Fibroblast of mammary gland (primary cell): ENCODE results near the gene HES4.

Experiments
- DNase-seq: peaks from one replicate; pipeline ENCODE4 v3.0.0-alpha.2; 2010; ENCODE audit warnings: low read depth
- H3K4me3 ChIP-seq: 2 replicates; pipeline ENCODE4 v1.5.1; 2011; ENCODE audit warnings: low read depth, mild to moderate bottlenecking, low read length, moderate library complexity; ENCODE audit not compliant: control insufficient read depth
- TF ChIP-seq, protein P1 (sequence below): conservative IDR thresholded peaks from 2 replicates; pipeline ENCODE4 v1.5.1; 2011; ENCODE audit warnings: low read depth, low read length, inconsistent platforms; ENCODE audit not compliant: control insufficient read depth, insufficient read depth

HES4 gene

DNA sequence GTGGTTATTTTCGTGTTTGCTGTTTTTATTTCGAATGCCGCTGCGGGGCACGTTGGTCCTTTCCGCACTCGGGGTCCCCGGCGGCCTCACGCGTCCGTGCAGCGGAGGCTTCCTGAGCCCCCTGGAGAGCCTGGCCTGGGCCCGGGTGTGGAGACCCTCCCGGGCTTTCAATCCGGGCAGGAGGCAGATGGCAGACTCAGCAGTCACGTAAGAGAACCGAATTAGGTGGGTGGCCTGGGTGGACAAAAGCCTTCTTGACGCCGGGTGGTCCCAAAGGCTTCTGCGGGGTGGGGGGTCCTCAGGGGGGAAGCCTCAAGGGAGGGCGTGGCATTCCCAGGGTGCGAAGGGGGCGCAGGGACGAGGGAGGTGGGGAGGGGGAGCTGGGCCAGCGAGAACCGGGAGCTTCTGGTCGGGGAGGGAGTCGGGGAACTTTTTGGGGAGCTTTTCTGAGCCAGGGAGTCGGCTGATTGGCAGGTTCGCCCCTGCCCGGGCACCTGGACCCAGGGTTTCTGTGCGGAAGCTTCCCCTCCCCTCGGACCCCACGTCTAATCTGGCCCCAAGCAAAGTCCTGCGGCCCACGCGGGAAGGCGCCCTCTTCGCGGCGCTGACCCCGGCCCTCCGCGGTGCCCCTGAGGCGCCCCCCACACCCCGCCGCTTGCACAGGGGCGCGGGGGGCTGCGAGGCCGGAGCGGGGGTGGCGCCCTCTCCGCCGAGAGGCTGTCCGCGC lies 1.3 kb upstream of the HES4 start:
- DNase-seq, result no peak
- TF ChIP-seq, protein P1, sequence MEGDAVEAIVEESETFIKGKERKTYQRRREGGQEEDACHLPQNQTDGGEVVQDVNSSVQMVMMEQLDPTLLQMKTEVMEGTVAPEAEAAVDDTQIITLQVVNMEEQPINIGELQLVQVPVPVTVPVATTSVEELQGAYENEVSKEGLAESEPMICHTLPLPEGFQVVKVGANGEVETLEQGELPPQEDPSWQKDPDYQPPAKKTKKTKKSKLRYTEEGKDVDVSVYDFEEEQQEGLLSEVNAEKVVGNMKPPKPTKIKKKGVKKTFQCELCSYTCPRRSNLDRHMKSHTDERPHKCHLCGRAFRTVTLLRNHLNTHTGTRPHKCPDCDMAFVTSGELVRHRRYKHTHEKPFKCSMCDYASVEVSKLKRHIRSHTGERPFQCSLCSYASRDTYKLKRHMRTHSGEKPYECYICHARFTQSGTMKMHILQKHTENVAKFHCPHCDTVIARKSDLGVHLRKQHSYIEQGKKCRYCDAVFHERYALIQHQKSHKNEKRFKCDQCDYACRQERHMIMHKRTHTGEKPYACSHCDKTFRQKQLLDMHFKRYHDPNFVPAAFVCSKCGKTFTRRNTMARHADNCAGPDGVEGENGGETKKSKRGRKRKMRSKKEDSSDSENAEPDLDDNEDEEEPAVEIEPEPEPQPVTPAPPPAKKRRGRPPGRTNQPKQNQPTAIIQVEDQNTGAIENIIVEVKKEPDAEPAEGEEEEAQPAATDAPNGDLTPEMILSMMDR, result no peak
- H3K4me3 ChIP-seq, result no peak overlapping the region

DNA sequence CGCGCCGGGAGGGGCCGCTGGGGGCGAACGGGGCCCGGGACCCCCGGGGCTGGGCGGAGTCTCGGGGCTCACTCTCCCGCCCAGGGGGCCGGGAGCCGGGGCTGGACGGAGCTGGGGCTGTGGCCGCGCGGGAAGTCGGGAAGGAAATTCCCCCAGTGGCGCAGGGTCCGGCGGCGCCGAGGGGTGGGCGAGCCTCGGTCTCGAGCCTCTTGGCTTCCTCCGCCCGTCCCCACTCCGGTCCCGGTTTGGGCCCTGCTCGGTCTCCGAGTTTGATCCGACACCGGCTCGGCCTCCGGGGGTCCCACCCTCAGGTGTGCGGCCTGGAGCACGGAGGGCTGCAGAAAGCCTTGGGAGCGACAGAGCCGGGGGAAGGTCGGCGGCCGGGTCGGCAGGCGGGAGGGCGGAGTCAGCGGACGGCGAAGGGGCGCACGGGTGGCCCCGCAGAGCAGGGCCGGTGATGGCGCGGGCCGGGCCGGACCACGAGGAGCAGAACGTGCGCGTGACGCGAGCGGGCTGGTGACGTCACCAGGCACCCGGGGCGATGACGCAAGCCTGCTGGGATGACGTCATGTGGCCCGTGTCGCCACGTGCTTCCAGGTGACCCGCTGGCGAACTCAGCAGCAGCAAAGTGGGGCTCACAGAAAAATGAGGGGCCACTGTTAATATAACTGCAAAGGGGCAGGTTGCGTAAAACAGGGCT lies 610 bp upstream of the HES4 start:
- peak; percentile 82 for DNase-seq
- TF ChIP-seq, protein P1, result no peak
- peak overlapping the region; percentile 25 for H3K4me3 ChIP-seq

DNA sequence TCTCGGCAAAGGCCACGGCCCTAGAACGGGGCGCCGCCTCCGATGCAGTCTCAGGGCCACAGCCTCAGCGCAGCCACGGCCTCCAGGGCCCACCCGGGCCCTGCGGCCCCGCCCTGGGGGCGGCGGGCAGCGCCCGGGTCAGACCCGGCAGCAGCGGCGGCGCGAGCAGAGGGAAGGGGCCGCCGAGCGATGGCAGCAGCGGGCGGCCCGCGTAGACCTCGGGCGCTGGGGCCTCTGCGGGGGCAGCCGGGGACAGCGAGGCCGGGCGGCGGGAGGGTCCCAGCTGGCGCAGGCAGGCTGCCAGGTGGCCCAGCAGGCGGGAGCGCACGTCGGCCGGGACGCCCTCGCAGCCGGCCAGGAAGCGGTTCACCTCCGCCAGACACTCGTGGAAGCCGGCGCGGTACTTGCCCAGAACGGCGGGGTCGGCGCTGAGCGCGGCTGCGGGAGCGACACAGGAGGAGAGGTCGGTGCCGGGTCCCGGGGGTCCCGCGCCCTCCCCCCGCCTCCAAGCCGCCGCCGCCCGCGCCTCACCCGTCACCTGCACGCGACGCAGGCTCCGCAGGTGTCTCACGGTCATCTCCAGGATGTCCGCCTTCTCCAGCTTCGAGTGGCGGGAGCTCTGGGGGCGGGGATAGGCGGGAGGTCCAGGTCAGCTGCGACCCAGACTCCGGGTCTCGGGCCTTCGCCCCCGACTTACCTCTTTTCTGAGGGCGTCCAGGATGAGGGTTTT lies 737 bp downstream of the HES4 start:
- TF ChIP-seq, protein P1, result no peak
- no peak overlapping the region for H3K4me3 ChIP-seq
- DNase-seq, result no peak

DNA sequence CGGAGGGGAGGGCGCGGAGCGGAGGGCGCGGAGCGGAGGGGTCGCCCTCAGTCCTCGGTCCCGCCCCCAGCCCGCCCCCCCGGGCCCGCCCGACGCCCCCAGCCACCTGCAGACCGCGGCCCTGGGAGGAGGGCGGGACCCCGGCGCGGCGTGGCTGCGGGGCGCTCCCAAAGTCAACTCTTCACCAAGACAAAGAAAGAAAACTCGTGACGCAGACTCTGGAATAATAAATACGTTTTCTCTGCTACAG lies 1.2 kb downstream of the HES4 start:
- TF ChIP-seq, protein P1, result no peak
- DNase-seq, result peak; percentile 25

DNA sequence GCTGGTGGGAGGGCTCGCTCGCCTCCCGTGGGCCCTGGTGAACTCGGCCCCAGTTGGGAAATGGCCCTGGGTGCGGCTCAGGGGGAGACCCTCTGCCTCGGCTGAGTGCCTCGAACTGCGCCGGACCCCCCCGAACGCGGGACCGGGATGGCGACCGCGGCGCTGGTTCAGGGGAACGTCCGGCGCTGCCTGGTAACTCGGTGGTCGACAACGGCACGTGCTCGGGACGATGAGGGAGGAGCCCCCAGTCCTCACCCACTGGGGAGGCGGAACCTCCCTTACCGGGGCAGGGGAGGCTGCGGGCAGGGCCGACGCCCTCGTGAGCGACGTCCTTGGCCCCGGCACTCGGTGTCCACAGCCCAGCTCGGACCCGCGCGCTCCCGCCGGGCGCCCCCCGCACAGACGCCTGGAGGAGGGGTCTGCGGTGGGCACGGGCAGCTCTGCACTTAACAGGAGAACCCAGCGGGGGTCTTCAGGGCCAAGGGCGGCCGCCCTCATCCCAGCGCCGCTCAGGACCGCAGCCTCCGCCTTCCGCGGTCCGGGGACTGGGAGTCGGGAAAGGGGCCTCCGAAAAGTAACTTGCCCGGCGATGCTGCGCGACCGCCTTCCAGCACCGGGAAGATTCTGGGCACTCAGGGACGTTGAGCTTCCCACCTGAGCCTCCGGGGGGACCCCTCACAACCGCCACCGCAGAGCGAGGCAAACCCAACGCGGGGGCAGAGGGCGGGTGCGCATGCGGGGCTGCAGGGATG lies 1.7 kb downstream of the HES4 start:
- DNase-seq, result no peak
- TF ChIP-seq, protein P1, result no peak
- no peak overlapping the region for H3K4me3 ChIP-seq

More for the DNA sequence above, 1.2 kb downstream of the HES4 start:
- H3K4me3 ChIP-seq, result no peak overlapping the region

DNA sequence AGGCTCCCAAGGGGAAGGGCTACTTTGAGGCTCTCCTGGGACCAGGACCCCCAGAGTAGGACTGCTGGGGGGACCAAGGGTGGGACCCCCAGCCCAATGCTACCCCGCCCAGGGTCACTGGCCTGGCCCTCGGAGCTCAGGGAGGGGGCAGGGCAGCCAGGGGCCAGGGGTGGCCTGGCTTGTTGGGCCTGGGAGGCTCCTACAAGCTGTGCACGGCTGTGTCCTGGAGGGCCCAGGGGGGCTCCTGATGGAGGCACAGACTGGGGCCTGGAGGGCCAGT lies 2.2 kb downstream of the HES4 start:
- TF ChIP-seq, protein P1, result no peak
- no peak for DNase-seq
- H3K4me3 ChIP-seq, result no peak overlapping the region
